ENCODE measurements around the gene RS1.

Gene RS1

DNA sequence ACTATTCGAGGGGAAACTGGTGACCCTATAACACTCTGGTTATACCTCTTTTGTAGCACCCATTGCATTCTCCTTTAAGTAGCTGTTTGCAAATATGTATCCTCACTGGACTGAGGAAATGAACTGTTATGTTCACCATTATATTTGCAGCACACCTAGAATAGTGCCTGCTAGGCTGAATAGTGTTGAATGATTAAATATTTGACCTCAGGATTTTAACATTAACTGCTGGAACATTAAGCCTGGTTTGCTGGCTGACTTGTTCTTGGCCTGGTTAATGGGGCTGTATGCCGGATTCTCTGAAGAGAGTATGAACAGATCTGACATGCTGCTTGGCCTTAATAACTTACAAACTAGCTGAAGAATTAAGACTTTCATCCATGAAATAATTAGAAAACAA lies 80.1 kb downstream of the RS1 start:
- DNase-seq: no peak
